GM19372 (cell line): ENCODE results near the gene SERPING1.
A peak's percentile ranks its signal among the peaks of the same experiment; 100 is the strongest.
"Not testable (repeated sequence)": the region's sequence is repeated elsewhere in the genome, so short reads cannot be mapped to it uniquely, and the experiment has no call there.

Experiments
- ATAC-seq: cut with Tn5 transposase; IDR thresholded peaks from one replicate; pipeline ENCODE4 v1.9.1; 2021; ENCODE audit warnings: mild to moderate bottlenecking, low read depth, moderate library complexity; ENCODE audit not compliant: unreplicated experiment

SERPING1 gene

DNA sequence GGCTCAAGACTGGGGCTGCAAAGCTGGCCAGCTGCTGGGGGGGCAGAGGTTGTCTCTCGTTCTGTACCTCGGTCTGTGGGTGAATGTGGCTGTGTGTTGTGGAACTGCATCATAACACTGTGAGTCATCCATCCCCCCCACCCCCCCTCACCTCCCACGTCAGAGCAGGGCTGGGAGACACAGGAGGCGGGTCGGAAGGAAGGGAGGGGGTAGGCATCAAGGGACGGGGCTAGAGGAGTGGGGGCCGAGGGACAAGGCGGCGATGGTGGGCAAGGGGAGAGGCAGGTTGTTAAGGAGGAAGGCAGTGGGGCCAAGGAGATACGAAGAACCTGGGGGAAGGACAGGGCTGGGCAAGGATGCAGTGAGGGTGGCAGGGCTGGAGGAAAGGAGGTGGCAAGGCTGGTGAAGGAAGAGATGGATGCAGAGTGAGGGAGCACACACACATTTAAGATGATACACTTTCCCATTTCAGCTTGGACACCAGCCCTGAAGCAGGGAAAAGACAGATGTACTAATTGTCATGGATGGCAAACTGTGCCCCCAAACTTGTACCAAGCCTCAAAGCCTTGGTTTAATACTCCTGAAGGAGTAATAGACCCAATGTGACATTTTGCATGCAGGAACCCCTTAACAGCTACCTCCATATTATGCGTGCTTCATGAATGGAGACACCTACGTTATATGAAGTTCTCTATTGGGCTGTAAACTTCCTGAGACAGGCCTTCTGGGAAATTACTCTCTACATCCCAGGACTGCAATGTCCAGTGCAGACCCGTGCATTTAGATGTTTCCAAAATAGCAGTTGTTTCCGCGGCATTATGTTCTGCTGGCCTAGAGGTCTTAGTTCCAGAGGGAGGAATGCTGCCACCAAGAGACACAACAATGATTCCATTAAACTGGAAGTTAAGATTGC lies 52.6 kb downstream of the SERPING1 start, which contains the start of gene YPEL4:
TSS of gene YPEL4 (minus strand) at position 87 of the 913 bp plus-strand sequence. CDS start 2,805 bp downstream, outside the sequence.
- no peak for ATAC-seq

- no peak for ATAC-seq
These were observed 53.2 kb downstream of the SERPING1 start for GRCh38 chr11:57650739-57651090.

DNA sequence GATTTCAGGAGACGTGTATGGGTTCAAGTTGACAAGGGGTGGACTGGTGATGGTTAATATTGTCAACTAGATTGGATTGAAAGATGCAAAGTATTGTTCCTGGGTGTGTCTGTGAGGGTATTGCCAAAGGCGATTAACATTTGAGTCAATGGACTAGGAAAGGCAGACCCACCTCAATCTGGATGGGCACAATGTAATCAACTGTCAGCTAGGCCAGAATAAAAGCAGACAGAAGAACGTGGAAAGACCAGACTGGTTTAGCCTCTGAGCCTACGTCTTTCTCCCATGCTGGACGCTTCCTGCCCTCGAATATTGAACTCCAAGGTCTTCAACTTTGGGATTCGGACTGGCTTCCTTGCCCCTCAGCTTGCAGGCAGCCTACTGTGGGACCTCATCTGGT lies 53.9 kb downstream of the SERPING1 start:
- ATAC-seq = no peak

DNA sequence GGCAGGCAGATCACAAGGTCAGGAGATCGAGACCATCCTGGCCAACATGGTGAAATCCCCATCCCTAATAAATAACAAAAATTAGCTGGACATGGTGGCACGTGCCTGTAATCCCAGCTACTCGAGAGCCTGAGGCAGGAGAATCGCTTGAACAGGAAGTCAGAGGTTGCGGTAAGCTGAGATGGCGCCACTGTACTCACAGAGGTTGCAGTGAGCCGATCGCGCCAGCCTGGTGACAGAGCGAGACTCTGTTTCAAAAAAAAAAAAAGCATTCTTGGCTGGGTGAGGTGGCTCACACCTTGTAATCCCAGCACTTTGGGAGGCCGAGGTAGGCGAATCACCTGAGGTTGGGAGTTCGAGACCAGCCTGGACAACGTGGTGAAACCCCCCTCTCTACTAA lies 54.7 kb downstream of the SERPING1 start:
- ATAC-seq = not testable (repeated sequence)

DNA sequence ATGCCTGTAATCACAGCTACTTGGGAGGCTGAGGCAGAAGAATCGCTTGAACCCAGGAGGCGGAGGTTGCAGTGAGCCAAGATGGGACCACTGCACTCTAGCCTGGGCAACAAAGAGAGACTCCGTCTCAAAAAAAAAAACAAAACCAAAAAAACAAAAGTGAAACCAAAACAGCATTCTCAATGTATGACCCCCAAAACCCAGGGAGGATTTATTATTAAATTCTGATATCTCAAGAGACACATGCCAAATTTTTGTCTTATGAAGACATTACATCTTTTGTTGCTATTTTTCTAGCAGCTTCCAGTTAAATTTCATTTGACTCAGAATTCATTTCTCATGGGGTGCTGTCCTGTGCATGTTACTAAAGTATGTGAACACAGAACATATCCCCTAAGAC lies 55.2 kb downstream of the SERPING1 start:
- ATAC-seq = no peak

DNA sequence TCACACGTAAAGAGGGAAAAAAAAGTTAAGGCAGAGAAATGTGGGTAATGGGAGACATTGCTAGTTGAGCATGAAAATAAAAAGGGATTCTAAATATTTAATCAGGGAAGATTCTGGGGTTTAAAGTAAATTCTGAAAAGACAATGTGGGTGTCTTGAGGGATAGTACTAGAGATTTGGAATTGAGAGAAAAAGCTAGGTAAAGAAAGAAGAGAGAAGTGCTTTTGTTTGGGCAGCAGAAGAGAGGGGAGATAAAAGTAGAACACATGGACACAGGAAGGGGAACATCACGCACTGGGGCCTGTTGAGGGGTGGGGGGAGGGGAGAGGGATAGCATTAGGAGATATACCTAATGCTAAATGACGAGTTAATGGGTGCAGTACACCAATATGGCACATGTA lies 55.7 kb downstream of the SERPING1 start:
- ATAC-seq = no peak

- ATAC-seq = no peak
These were observed 59.4 kb downstream of the SERPING1 start for GRCh38 chr11:57656885-57657193.

- peak; percentile 99 for ATAC-seq
These were observed 59.9 kb downstream of the SERPING1 start, which contains the start of gene CLP1 for GRCh38 chr11:57657194-57658022. CLP1 (plus strand) TSS chr11:57657762; CDS start chr11:57659477, 1,715 bp downstream.

GRCh38 chr11:57658023-57658361 lies 60.5 kb downstream of the SERPING1 start:
- ATAC-seq = no peak

DNA sequence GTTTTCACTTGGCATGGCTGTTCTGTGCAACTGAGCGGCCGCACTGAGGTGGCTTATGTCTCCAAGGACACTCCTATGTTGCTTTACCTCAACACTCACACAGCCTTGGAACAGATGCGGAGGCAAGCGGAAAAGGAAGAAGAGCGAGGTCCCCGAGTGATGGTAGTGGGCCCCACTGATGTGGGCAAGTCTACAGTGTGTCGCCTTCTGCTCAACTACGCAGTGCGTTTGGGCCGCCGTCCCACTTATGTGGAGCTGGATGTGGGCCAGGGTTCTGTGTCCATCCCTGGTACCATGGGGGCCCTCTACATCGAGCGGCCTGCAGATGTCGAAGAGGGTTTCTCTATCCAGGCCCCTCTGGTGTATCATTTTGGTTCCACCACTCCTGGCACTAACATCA lies 62.2 kb downstream of the SERPING1 start:
- no peak for ATAC-seq

- ATAC-seq = no peak
These were observed 65.4 kb downstream of the SERPING1 start for GRCh38 chr11:57662893-57663292.

GRCh38 chr11:57663975-57664374 lies 66.5 kb downstream of the SERPING1 start:
- no peak for ATAC-seq
